HCT116 (cell line): ENCODE measurements around the gene HIVEP2. TPM values are rescaled to one million over a fixed set of nuclear protein-coding genes. Genes with fewer than 3 reads are reported as not detected.

ENCODE experiments used
- ATAC-seq: fragments of 200-7000 bp; cut with Tn5 transposase; 2 replicates; pipeline ENCODE4 v1.9.1; 2020; ENCODE audit warnings: mild to moderate bottlenecking, moderate library complexity
- BruUV-seq: library from RNA; stranded (reverse); fragments of 400-500 nt; replicated peaks from 2 replicates; lab custom pipeline; 2021; lab: Mats Ljungman, UMichigan
- CTCF ChIA-PET: fragments of 300-600 bp; sonication (Branson Sonifier 250); formaldehyde crosslinking; loops from one replicate; lab custom pipeline; 2021; ENCODE audit warnings: antibody characterized with exemption; lab: Charles Lee
- POLR2A ChIA-PET: fragments of 300-600, 350-600 bp; sonication (Branson Sonifier 250); formaldehyde crosslinking; loops from one replicate; lab custom pipeline; 2021; ENCODE audit warnings: antibody characterized with exemption; lab: Charles Lee
- RAD21 ChIA-PET, 2 experiments: fragments of 300-600 bp; sonication (Branson Sonifier 250); formaldehyde crosslinking; loops; one replicate each; lab custom pipeline; 2023; ENCODE audit warnings: low total read pairs in 2 of 2; ENCODE audit not compliant: uncharacterized antibody in 2 of 2, unreplicated experiment in 2 of 2, low non-redundant PET in 1 of 2; lab: Charles Lee
- DNase-seq: peaks from one replicate; pipeline ENCODE4 v3.0.0-alpha.2; 2010; ENCODE audit warnings: low read depth, low spot score
- H2AFZ ChIP-seq: fragments of 200-600 bp; shearing (Covaris generic), sonication (generic); 2 replicates; pipeline ENCODE4 v1.6.1; 2017; ENCODE audit warnings: low read depth, mixed run types, mixed read lengths, antibody characterized with exemption, low read length; ENCODE audit not compliant: poor library complexity, severe bottlenecking
- H3K27ac ChIP-seq: 2 replicates; pipeline ENCODE4 v1.5.1; 2012; ENCODE audit warnings: low read depth, low read length
- H3K27me3 ChIP-seq: fragments of 200-600 bp; sonication (generic); 2 replicates; pipeline ENCODE4 v1.6.1; 2016; ENCODE audit warnings: mixed run types, low read length, mixed read lengths; ENCODE audit not compliant: insufficient read depth
- H3K36me3 ChIP-seq, 2 experiments: fragments of 200-500 bp in 1 of 2; fragments of 200-600 bp in 1 of 2; sonication (Bioruptor generic) in 1 of 2; sonication (generic) in 1 of 2; 2 replicates each; pipeline versions ENCODE4 v1.5.1 to v1.6.1; 2014 to 2016; ENCODE audit warnings: low read length in 2 of 2, inconsistent platforms in 1 of 2, mixed read lengths in 1 of 2, mixed run types in 1 of 2; ENCODE audit not compliant: insufficient read depth in 2 of 2, control insufficient read depth in 1 of 2
- H3K4me1 ChIP-seq, 2 experiments: fragments of 200-600 bp in 1 of 2; sonication (generic) in 1 of 2; 2 replicates each; pipeline versions ENCODE4 v1.5.1 to v1.6.1; 2012 to 2017; ENCODE audit warnings: low read length in 2 of 2, inconsistent platforms in 1 of 2, mild to moderate bottlenecking in 1 of 2, mixed read lengths in 1 of 2, mixed run types in 1 of 2, moderate library complexity in 1 of 2; ENCODE audit not compliant: insufficient read depth in 2 of 2, control insufficient read depth in 1 of 2
- H3K4me2 ChIP-seq: fragments of 200-600 bp; sonication (generic); 2 replicates; pipeline ENCODE4 v1.6.1; 2017; ENCODE audit warnings: mixed run types, low read length, mixed read lengths
- H3K4me3 ChIP-seq, 2 experiments: fragments of 200-600 bp in 1 of 2; sonication (generic) in 1 of 2; replicated peaks in 1 of 2; 2 replicates each; pipeline ENCODE4 v1.5.1; 2011 to 2016; ENCODE audit warnings: low read length in 2 of 2, control low read depth in 1 of 2, low read depth in 1 of 2, mild to moderate bottlenecking in 1 of 2, mixed read lengths in 1 of 2, mixed run types in 1 of 2
- H3K79me2 ChIP-seq: fragments of 200-600 bp; sonication (generic); 2 replicates; pipeline ENCODE4 v1.6.1; 2017; ENCODE audit warnings: mild to moderate bottlenecking, mixed run types, low read length, moderate library complexity, mixed read lengths; ENCODE audit not compliant: insufficient read depth
- H3K9ac ChIP-seq: fragments of 200-600 bp; sonication (generic); 2 replicates; pipeline ENCODE4 v1.6.1; 2016; ENCODE audit warnings: low read length, mixed read lengths
- H3K9me2 ChIP-seq: fragments of 200-600 bp; sonication (generic), shearing (Covaris generic); 2 replicates; pipeline ENCODE4 v1.6.1; 2017; ENCODE audit warnings: mixed run types, mild to moderate bottlenecking, moderate library complexity; ENCODE audit not compliant: insufficient read depth
- H3K9me3 ChIP-seq, 2 experiments: fragments of 200-500 bp in 1 of 2; fragments of 200-600 bp in 1 of 2; sonication (Bioruptor generic) in 1 of 2; sonication (generic) in 1 of 2; 2 replicates each; pipeline ENCODE4 v1.6.1; 2014 to 2017; ENCODE audit warnings: low read length in 2 of 2, mixed read lengths in 2 of 2, inconsistent platforms in 1 of 2, low read depth in 1 of 2, mild to moderate bottlenecking in 1 of 2, mixed run types in 1 of 2, moderate library complexity in 1 of 2; ENCODE audit not compliant: control insufficient read depth in 1 of 2, insufficient read depth in 1 of 2
- H4K20me1 ChIP-seq: fragments of 200-600 bp; sonication (generic), shearing (Covaris generic); 2 replicates; pipeline ENCODE4 v1.6.1; 2017; ENCODE audit warnings: mixed run types, mild to moderate bottlenecking, moderate library complexity; ENCODE audit not compliant: insufficient read depth
- CBX3 ChIP-seq: IDR thresholded peaks from 2 replicates; pipeline ENCODE4 v1.6.1; 2012; ENCODE audit warnings: low read depth
- CEBPB ChIP-seq: IDR thresholded peaks from 2 replicates; pipeline ENCODE4 v1.6.1; 2012; ENCODE audit warnings: low read depth
- ELF1 ChIP-seq: IDR thresholded peaks from 2 replicates; pipeline ENCODE4 v1.6.1; 2012; ENCODE audit warnings: low read depth, borderline replicate concordance
- EZH2phosphoT487 ChIP-seq: fragments of 200-600 bp; IDR thresholded peaks from 2 replicates; pipeline ENCODE4 v1.6.1; 2018; ENCODE audit warnings: antibody characterized with exemption, borderline replicate concordance
- FOSL1 ChIP-seq: IDR thresholded peaks from 2 replicates; pipeline ENCODE4 v1.6.1; 2012; ENCODE audit warnings: low read depth
- JUND ChIP-seq: IDR thresholded peaks from 2 replicates; pipeline ENCODE4 v1.6.1; 2012
- POLR2A ChIP-seq: IDR thresholded peaks from 2 replicates; pipeline ENCODE4 v1.7.0; 2011; ENCODE audit warnings: borderline replicate concordance; ENCODE audit not compliant: insufficient read depth, insufficient read length; ENCODE audit errors: extremely low read depth
- POLR2AphosphoS5 ChIP-seq: IDR thresholded peaks from 2 replicates; pipeline ENCODE4 v1.6.1; 2011; ENCODE audit warnings: mild to moderate bottlenecking, low read depth, low read length, moderate library complexity
- SIN3A ChIP-seq: IDR thresholded peaks from 2 replicates; pipeline ENCODE4 v1.6.1; 2012; ENCODE audit warnings: low read depth
- SP1 ChIP-seq: IDR thresholded peaks from 2 replicates; pipeline ENCODE4 v1.6.1; 2012; ENCODE audit warnings: low read depth
- SRF ChIP-seq: IDR thresholded peaks from 2 replicates; pipeline ENCODE4 v1.6.1; 2012; ENCODE audit warnings: low read depth
- TCF7L2 ChIP-seq: IDR thresholded peaks from 2 replicates; pipeline ENCODE4 v1.7.0; 2011; ENCODE audit warnings: borderline replicate concordance, inconsistent platforms; ENCODE audit not compliant: insufficient read depth, insufficient read length; ENCODE audit errors: extremely low read depth
- ZFX ChIP-seq: fragments of 450-650 bp; IDR thresholded peaks from 2 replicates; pipeline ENCODE4 v1.6.1; 2017
- ZNF274 ChIP-seq: fragments of 200-500 bp; sonication (Bioruptor generic); IDR thresholded peaks from 2 replicates; pipeline ENCODE4 v1.6.1; 2014; ENCODE audit warnings: mild to moderate bottlenecking, low read depth, low read length, inconsistent platforms
- intact Hi-C: fragments of 100-400 bp; cut with micrococcal nuclease; formaldehyde crosslinking; loops from 2 replicates; pipeline ENCODE4 v1.10.0; 2022
- total RNA-seq: library from RNA; stranded (reverse); gene quantifications from one replicate; pipeline ENCODE4 v1.2.1, GENCODE V29; 2021; ENCODE audit not compliant: unreplicated experiment
- TF ChIP-seq, protein P1 (sequence below), 3 experiments: fragments of 200-600 bp in 1 of 3; sonication (generic) in 1 of 3; IDR thresholded peaks in 2 of 3; conservative IDR thresholded peaks in 1 of 3; 2 replicates each; pipeline ENCODE4 v1.5.1; 2012 to 2017; ENCODE audit warnings: low read depth in 2 of 3, low read length in 2 of 3, antibody characterized with exemption in 1 of 3, borderline replicate concordance in 1 of 3, control low read depth in 1 of 3, mild to moderate bottlenecking in 1 of 3, mixed read lengths in 1 of 3, mixed run types in 1 of 3, moderate library complexity in 1 of 3; ENCODE audit not compliant: insufficient read depth in 1 of 3
- TF ChIP-seq, protein P2 (sequence below): IDR thresholded peaks from 2 replicates; pipeline ENCODE4 v1.6.1; 2012
- TF ChIP-seq, protein P3 (sequence below): IDR thresholded peaks from 2 replicates; pipeline ENCODE4 v1.6.1; 2011; ENCODE audit warnings: mild to moderate bottlenecking, low read length, moderate library complexity; ENCODE audit not compliant: insufficient replicate concordance; ENCODE audit errors: extremely low read depth

Gene HIVEP2
- total RNA-seq, 1 experiment from 2014 or later, result 8.1 TPM

DNA sequence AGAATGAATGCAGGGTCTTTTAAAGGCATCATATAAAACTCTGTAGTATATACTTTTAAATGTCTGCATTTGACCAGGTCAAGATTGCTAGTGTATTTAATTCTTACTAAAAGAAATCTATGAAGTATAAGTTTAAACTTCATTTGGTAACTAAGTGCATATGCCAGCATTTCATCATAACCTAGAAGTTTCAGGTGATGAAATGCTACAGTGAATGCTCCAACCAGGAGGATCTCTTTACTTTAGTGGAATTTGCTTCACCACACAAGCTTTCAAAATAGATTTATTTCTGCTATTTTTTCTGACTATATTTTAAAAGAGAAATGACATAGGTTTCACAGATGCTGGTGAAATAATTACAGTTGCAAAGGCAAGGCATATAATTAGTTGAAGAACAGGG is 141.9 kb downstream of the HIVEP2 start:
- Histone ChIP-seq H3K9me3 (no peaks in the 10 kb centered on the region), H3K9ac (no peak overlapping the region), H3K4me2 (no peak overlapping the region), H3K4me1 (peaks cover 0 to 11% of the 10 kb centered on the region in 2 experiments; a peak in 2 of 4 replicates), H3K27ac (no peak overlapping the region), H3K79me2 (no peaks in the 10 kb centered on the region), H3K27me3 (no peaks in the 10 kb centered on the region), H4K20me1 (no peaks in the 10 kb centered on the region), H3K36me3 (no peaks in the 10 kb centered on the region), H2AFZ (no peak overlapping the region), H3K9me2 (no peaks in the 10 kb centered on the region), H3K4me3 (no peak overlapping the region)
- intact Hi-C loops, result no loop called here
- ATAC-seq (no peak), DNase-seq (no peak)
- POLR2A ChIA-PET, result no interaction called here
- CTCF ChIA-PET, result no interaction called here
- no TSS peak for BruUV-seq
- RAD21 ChIA-PET, result no interaction called here
- TF ChIP-seq POLR2AphosphoS5, result no peak
- TF ChIP-seq FOSL1, result no peak
- TF ChIP-seq SIN3A, result no peak
- TF ChIP-seq CEBPB, result no peak
- no peak for TF ChIP-seq SRF
- no peak for TF ChIP-seq EZH2phosphoT487
- TF ChIP-seq ZFX, result no peak
- TF ChIP-seq, protein P1, sequence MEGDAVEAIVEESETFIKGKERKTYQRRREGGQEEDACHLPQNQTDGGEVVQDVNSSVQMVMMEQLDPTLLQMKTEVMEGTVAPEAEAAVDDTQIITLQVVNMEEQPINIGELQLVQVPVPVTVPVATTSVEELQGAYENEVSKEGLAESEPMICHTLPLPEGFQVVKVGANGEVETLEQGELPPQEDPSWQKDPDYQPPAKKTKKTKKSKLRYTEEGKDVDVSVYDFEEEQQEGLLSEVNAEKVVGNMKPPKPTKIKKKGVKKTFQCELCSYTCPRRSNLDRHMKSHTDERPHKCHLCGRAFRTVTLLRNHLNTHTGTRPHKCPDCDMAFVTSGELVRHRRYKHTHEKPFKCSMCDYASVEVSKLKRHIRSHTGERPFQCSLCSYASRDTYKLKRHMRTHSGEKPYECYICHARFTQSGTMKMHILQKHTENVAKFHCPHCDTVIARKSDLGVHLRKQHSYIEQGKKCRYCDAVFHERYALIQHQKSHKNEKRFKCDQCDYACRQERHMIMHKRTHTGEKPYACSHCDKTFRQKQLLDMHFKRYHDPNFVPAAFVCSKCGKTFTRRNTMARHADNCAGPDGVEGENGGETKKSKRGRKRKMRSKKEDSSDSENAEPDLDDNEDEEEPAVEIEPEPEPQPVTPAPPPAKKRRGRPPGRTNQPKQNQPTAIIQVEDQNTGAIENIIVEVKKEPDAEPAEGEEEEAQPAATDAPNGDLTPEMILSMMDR (IDR thresholded peaks at IDR 0.05 in 2 of 3, conservative IDR thresholded peaks at IDR 0.05 in 1 of 3; ENCODE audit: borderline replicate concordance in 1 of 3, insufficient read depth in 1 of 3, low read depth in 2 of 3, low read length in 2 of 3), result no peak
- TF ChIP-seq ELF1, result no peak
- TF ChIP-seq TCF7L2, result no peak
- no peak for TF ChIP-seq JUND
- no peak for TF ChIP-seq ZNF274
- TF ChIP-seq SP1, result no peak
- TF ChIP-seq, protein P2, sequence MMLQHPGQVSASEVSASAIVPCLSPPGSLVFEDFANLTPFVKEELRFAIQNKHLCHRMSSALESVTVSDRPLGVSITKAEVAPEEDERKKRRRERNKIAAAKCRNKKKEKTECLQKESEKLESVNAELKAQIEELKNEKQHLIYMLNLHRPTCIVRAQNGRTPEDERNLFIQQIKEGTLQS, result no peak
- TF ChIP-seq, protein P3, sequence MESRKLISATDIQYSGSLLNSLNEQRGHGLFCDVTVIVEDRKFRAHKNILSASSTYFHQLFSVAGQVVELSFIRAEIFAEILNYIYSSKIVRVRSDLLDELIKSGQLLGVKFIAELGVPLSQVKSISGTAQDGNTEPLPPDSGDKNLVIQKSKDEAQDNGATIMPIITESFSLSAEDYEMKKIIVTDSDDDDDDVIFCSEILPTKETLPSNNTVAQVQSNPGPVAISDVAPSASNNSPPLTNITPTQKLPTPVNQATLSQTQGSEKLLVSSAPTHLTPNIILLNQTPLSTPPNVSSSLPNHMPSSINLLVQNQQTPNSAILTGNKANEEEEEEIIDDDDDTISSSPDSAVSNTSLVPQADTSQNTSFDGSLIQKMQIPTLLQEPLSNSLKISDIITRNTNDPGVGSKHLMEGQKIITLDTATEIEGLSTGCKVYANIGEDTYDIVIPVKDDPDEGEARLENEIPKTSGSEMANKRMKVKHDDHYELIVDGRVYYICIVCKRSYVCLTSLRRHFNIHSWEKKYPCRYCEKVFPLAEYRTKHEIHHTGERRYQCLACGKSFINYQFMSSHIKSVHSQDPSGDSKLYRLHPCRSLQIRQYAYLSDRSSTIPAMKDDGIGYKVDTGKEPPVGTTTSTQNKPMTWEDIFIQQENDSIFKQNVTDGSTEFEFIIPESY, result no peak
- no peak for TF ChIP-seq CBX3
- no peak for TF ChIP-seq POLR2A
